ENCODE measurements around the gene FOSB.

Gene FOSB

DNA sequence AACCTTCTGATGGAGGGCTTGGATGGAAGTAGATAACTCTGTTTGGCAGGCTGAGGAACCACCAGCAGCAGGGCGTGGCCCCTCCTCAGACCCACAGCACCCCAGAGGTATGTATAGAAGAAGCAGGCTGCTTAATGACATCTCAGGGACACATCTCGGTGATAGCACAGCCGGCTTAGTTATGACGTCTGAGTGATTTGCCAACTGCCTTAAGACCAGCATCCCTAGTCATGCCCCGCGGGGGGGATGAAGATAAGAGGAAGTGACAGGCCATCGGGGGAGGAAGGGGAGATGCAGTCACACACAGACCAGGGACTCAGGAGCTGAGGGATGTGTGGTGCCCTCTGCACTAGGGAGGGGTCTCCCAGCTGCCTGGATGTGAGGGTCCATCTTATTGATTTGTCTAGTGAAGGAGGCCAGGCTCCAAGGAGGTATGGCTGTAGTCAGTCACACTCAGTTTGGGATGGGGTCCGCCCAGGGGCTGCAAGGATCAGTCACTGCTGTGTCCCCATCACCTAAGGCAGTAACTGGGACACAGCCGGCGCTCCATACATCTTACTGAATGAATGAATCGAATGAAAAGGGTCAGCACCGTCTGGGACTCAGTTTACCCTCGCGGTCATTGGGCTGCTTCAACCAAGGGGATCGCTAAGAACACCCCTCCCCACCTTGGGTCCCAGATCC is 24.9 kb upstream of the FOSB start:
- peak; percentile 70 for DNase-seq

DNA sequence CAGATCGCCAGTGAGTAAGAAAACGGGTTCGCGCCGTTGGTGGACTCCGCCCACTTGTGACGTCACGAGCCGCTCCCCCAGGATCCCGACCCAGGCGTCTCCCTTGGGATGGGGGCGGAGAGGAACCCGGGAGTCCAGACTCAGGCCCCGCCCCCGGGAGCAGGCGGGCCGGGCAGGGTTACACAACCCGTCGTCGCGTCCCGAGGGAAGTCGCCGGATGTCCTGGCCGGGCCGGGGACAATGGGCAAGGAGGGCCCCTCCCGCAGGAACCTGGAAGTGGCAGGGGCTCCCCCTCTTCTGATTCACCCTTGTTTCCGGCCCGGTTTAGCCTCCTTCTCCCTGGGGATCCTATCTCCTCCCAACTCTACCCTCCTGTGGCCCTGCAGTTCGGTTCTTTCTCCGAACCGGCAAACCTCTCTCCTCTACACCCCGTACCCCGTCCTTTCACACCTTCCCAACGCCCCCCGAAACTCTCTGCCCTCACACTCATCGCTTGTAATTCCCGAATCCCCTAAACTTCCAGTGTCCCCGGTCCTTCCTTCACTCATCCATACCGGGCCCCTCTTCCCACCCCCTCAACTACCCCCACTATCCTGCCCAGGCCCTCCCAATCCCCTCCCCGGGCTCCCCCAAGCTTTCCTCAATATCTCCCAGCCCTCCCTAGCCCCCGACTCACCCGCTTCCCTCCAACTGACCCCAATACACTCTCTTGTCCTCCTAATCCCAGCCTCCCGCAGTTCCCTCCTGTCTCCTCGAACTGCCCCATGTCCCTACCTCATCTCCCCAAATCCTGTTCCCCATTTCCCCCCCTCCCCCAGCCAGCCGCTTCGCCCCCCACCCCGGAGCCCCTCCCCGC is 24.1 kb upstream of the FOSB start:
- no peak for DNase-seq

DNA sequence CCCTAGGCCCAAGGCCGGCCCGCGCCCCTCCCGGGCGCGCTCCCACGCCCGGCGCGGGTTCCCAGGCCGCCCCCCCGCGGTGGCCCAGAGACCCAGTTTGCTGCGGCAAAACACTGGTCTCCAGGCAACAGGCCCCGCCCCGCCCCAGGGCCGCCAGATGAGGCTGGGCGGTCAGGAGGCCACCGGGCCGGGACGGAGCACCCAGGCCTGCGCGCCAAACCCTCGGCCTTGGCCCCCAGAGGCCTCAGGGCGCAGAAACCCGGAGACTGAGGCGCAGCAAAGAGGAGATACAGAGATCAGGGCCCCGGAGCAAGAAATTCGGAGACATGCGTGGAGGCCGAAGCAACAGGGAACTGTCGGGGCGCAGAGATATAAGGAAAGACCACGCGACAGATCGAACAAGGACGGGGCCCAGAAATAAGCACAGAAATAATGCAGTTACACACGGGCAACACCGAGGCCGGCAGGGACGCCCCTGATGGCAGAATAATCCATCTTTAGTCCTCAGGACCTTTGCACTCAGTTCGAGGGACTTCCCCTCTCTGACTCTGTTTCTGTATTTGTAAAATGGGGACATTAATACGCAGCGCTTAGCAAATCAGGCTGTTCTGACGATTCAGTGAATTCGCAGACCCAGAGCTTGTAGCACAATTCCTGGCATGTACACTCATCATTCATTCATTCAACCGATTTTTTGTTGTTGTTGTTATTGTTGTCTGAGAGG is 23.3 kb upstream of the FOSB start:
- DNase-seq = no peak

DNA sequence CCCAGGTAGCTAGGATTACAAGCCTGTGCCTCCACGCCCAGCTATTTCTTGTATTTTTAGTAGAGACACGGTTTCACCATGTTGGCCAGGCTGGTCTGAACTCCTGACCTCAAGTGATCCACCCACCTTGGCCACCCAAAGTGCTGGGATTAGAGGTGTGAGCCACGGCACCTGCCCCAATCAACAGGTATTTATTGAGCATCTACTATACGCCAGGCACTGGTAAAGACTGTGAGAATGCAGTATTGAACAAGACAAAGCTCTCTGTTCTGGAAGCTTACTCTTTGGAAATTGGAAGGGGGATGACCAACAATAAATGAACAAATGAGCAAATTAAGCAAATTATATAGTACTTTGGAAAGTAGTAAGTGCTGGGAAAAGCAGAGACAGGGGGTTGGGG is 22.7 kb upstream of the FOSB start:
- DNase-seq = no peak

DNA sequence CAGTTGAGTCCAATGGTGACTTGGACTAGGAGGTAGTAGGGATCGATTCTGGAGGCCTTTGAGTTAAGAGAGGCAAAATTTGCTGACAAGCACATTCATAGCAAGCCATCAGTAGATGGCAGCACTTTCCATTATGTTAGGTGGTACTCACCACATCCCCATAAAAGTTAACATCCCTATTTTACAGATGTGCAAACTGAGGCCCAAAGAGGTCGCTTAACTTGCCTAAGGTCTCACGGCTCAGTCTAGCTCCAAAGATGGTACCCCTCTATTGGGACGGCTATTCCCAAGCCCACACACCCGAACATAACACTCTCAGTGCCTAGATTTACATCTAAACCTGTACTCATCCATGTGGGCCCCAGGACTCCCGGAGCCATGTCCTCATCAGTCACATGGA is 21.5 kb upstream of the FOSB start:
- no peak for DNase-seq

DNA sequence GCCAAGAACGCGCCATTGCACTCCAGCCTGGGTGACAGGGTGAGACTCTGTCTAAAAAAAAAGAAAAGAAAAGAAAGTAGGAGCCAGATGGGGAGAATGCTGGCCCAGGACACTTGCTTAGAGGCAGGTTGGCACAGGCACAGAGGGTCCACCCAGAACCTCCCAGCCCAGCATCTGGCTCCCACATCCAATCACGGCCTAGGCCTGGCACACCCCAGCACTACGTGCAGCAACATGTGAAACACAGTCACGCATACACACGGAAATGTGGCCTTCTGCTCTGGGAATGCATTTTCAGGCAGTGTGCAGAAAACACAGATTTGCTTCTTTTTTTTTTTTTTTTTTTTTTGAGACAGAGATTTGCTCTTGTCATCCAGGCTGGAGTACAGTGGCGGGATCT is 20.9 kb upstream of the FOSB start:
- no peak for DNase-seq

DNA sequence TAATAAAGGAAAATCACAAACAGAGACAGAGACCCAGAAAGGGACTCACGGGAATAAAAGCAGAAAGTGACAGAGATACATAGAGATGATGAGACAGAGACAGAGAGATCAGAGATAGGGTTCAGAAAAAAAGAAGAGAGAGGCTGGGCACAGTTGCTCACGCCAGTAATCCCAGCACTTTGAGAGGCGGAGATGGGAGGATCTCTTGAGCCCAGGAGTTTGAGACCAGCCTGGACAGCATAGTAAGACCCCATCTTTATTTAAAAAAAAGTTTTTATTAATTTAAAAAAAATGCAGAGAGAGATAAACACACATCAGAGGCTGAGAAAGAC is 19.4 kb upstream of the FOSB start:
- DNase-seq = no peak

DNA sequence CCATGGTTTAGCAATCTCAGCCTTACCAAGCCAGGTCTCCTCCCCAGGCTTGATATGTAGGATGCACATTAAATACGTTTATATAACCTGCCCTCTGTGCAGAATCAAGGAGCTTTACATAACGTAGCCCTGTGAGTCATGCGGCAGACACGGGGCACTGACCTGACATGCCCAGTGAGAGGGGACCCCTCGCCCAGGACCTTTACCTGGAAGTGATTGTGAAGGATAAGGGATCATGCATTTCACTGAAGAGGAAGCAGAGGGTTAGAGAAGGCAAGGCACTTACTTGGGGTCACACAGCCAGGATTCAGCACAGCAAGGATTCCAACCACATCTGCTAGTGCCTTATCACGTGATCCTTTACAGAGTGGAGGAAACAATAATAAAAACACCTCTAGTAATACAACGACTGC is 18.9 kb upstream of the FOSB start:
- DNase-seq = no peak

GRCh38 chr19:45450012-45450333 is 17.8 kb upstream of the FOSB start:
- DNase-seq = no peak

GRCh38 chr19:45451131-45451849 is 16.5 kb upstream of the FOSB start:
- DNase-seq = no peak

DNA sequence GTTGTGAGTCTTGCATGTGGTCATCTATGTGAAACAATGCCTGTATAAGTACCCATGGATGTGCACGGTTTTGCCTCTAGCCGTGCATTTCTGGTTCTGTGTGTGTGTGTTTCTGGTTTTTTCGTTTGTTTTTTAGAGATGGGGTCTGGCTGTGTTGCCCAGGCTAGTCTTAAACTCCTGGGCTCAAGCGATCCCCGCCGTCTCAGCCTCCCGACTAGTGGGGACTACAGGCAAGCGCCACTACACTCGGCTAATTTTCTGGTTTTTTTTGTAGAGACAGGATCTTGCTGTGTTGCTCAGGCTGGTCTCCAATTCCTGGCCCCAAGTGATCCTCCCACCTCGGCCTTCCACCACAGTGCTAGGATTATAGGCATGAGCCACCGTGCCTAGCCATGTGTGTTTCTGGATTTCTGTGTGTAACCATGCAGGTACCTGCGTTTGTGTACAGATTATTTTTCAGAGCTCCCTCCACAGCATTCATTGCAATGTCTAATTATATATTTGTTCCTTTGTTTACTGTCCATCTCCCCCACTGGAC is 15.9 kb upstream of the FOSB start:
- no peak for DNase-seq

- DNase-seq = peak; percentile 83
These were observed 11.9 kb upstream of the FOSB start for GRCh38 chr19:45455707-45456499.

GRCh38 chr19:45456500-45456815 is 11.3 kb upstream of the FOSB start:
- DNase-seq = no peak

GRCh38 chr19:45457776-45458175 is 10.0 kb upstream of the FOSB start:
- no peak for DNase-seq

DNA sequence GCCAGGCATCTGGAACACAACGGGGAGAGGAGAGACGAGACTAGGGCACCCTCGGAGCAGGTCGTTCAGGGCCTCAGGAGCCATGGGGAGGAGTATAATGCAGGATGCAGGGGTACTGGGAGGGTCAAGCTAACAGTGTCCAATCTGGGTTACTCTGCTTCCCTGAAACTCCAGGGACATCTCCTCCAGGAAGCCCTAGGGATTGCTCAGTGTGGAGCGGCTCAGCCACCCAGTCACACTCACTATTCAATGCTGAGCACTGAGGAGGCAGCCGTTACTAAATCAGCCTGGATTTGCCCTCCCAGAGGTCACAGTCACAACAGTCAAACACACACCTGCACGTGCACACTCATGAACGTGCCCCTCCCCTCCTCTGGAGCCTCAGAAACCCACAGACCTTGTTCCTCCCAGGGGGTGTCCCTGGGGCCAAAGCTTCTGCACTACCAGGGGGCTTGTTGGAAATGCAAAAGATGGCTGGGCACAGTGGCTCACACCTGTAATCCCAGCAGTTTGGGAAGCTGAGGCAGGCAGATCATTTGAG is 6.9 kb upstream of the FOSB start:
- DNase-seq = no peak

DNA sequence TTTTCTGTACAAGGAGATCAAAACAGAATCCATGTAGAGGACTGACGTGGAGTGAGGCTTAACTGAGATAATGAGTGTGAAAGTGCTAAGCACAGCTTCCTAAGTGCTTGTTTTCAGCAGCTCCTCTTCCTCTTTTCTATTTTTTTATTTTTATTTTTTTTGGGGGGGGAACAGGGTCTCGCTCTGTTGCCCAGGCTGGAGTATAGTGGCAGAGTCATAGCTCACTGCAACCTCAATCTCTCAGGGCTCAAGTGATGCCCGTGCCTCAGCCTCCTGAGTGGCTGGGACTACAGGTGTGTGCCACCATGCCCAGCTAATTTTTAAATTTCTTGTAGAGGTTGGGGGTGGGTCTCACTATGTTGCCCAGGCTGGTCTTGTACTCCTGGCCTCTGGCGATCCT is 5.6 kb upstream of the FOSB start:
- no peak for DNase-seq

- DNase-seq = no peak
These were observed 4.6 kb upstream of the FOSB start for GRCh38 chr19:45463241-45463640.

GRCh38 chr19:45464274-45464673 is 3.5 kb upstream of the FOSB start:
- DNase-seq = no peak

- no peak for DNase-seq
These were observed 2.8 kb upstream of the FOSB start for GRCh38 chr19:45464852-45465441.

GRCh38 chr19:45467115-45467455 is 711 bp upstream of the FOSB start:
- DNase-seq = no peak

DNA sequence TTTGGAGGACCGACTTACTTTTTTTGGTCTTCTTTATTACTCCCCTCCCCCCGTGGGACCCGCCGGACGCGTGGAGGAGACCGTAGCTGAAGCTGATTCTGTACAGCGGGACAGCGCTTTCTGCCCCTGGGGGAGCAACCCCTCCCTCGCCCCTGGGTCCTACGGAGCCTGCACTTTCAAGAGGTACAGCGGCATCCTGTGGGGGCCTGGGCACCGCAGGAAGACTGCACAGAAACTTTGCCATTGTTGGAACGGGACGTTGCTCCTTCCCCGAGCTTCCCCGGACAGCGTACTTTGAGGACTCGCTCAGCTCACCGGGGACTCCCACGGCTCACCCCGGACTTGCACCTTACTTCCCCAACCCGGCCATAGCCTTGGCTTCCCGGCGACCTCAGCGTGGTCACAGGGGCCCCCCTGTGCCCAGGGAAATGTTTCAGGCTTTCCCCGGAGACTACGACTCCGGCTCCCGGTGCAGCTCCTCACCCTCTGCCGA is 409 bp downstream of the FOSB start:
- no peak for DNase-seq

DNA sequence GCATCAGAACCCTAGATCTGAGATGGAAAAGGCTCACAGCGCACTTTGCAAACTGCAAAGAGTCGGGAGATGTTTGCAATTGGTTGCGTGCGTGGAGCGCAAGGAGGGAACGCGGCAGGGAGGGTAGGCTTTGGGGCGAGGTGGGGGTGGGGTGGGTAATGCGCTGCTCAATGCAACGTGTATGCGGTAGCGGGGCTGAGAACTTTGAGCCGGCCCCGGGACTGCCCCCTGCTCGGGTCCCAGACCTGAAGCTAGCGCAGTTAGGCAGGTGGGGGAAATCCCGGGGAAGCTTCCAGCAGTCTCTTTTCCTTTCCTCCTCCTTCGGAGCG is 971 bp downstream of the FOSB start:
- no peak for DNase-seq

Data from GDM1 (cell line).